Muscle of arm (tissue), 14 donors: ENCODE measurements around the gene SLC35F5. TPM values are rescaled to one million over a fixed set of nuclear protein-coding genes. Genes with fewer than 3 reads are reported as not detected.
"Not testable (repeated sequence)": the region's sequence is repeated elsewhere in the genome, so short reads cannot be mapped to it uniquely, and the experiment has no call there.

Experiments
- DNase-seq: peaks from one replicate; pipeline ENCODE4 v3.0.0-alpha.2; 2013
- long read RNA-seq, 11 donors: transcript quantifications; one replicate each; lab custom pipeline, GENCODE V29; 2026
- polyA plus RNA-seq, 12 donors: library from polyadenylated mRNA; unstranded; fragments of 120-200 nt; gene quantifications; one replicate each; pipeline ENCODE4 v1.2.1, GENCODE V29; 2013; ENCODE audit not compliant: insufficient read length in 12 of 12

Gene SLC35F5, protein sequence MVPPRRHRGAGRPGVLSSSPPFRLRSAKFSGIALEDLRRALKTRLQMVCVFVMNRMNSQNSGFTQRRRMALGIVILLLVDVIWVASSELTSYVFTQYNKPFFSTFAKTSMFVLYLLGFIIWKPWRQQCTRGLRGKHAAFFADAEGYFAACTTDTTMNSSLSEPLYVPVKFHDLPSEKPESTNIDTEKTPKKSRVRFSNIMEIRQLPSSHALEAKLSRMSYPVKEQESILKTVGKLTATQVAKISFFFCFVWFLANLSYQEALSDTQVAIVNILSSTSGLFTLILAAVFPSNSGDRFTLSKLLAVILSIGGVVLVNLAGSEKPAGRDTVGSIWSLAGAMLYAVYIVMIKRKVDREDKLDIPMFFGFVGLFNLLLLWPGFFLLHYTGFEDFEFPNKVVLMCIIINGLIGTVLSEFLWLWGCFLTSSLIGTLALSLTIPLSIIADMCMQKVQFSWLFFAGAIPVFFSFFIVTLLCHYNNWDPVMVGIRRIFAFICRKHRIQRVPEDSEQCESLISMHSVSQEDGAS
- 10 to 100 TPM in 11 of 12 donors, not detected in 1; 45.3 to 78.8 (median 65.4) TPM for polyA plus RNA-seq
- long read RNA-seq, donor 1, full-length matches to known transcripts = 5 of 19 reads
- long read RNA-seq, donor 1, partial matches to known transcripts = 14 of 19 reads
- long read RNA-seq, donor 1, other reads (novel, unspliced or antisense) = 0 of 19 reads
- long read RNA-seq, donor 2, full-length matches to known transcripts = 13 of 13 reads
- long read RNA-seq, donor 2, partial matches to known transcripts = 0 of 13 reads
- long read RNA-seq, donor 2, other reads (novel, unspliced or antisense) = 0 of 13 reads
- long read RNA-seq, donor 3, full-length matches to known transcripts = 5 of 5 reads
- long read RNA-seq, donor 3, partial matches to known transcripts = 0 of 5 reads
- long read RNA-seq, donor 3, other reads (novel, unspliced or antisense) = 0 of 5 reads
- long read RNA-seq, donor 4, full-length matches to known transcripts = 1 of 1 reads
- long read RNA-seq, donor 4, partial matches to known transcripts = 0 of 1 reads
- long read RNA-seq, donor 4, other reads (novel, unspliced or antisense) = 0 of 1 reads
- long read RNA-seq, donor 5, full-length matches to known transcripts = 7 of 7 reads
- long read RNA-seq, donor 5, partial matches to known transcripts = 0 of 7 reads
- long read RNA-seq, donor 5, other reads (novel, unspliced or antisense) = 0 of 7 reads
- long read RNA-seq, donor 6, full-length matches to known transcripts = 5 of 5 reads
- long read RNA-seq, donor 6, partial matches to known transcripts = 0 of 5 reads
- long read RNA-seq, donor 6, other reads (novel, unspliced or antisense) = 0 of 5 reads
- long read RNA-seq, donor 7, full-length matches to known transcripts = 1 of 1 reads
- long read RNA-seq, donor 7, partial matches to known transcripts = 0 of 1 reads
- long read RNA-seq, donor 7, other reads (novel, unspliced or antisense) = 0 of 1 reads
- long read RNA-seq, donor 8, full-length matches to known transcripts = 13 of 13 reads
- long read RNA-seq, donor 8, partial matches to known transcripts = 0 of 13 reads
- long read RNA-seq, donor 8, other reads (novel, unspliced or antisense) = 0 of 13 reads
- long read RNA-seq, donor 9, partial matches to known transcripts = 0 of 1 reads
- long read RNA-seq, donor 9, other reads (novel, unspliced or antisense) = 0 of 1 reads
- long read RNA-seq, donor 10, full-length matches to known transcripts = 9 of 9 reads
- long read RNA-seq, donor 10, partial matches to known transcripts = 0 of 9 reads
- long read RNA-seq, donor 10, other reads (novel, unspliced or antisense) = 0 of 9 reads
- long read RNA-seq, donor 11, full-length matches to known transcripts = 4 of 4 reads
- long read RNA-seq, donor 11, partial matches to known transcripts = 0 of 4 reads
- long read RNA-seq, donor 11, other reads (novel, unspliced or antisense) = 0 of 4 reads

DNA sequence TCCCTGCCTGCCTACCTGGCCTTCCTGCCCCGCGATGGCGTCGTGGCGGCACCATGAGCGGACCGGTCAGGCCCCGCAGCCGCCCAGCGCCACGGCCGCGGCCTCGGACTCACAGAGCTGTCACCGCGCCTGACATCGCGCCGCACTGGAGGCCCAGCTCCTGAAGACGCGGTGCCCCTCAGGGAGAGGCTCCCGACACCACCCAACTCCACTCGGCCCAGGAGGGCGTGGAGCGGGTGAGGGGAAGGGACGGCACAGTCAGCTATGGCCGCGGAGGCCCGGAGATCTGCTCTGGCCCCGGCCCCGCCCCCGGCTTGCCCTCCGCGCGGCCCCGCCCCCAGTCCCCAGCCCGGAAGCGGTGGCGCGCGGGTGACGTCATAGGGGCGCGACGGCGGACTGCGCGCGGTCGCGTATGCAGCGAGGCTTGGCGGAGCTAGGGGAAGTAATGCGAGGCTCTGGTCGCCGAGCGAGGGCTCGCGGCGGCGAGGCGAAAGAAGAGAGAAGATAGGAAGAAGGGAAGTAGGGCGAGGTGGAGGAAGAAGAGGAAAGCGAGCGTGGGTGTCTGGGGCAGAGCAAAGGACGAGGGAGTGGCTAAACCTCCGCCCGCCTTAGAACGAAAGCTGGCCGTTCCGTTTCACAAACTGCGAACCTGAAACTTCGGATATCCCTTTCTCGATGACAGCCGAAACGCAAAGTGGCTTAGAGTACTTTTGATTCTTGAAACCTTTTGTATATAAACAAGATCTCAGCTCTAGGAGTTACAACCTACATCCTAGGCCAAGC, at the start of gene SLC35F5:
Gene SLC35F5 (minus strand): TSS at position 288 of the 783 bp plus-strand sequence. CDS start 233 bp downstream, at position 55.
- peak; percentile 93 for DNase-seq

DNA sequence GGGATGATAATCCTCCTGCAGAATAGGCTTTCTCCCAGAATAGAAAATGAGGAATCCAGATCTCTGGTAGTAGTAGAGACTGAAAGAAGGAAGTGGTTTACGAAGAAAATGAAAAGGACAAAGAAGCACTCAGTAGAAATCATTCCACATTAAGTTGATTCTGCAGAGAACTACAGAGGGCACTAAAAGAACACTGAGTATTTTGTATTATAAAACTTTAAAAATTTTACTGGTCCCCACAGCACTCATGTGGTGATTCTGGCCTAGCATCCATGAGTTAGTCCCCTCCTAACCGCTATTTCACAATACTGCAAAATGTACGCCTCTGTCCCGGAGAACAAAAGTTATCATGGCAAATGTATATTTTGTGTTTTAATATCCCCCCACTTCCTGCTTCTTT, 42.9 kb upstream of the SLC35F5 start:
- peak; percentile 4 for DNase-seq

DNA sequence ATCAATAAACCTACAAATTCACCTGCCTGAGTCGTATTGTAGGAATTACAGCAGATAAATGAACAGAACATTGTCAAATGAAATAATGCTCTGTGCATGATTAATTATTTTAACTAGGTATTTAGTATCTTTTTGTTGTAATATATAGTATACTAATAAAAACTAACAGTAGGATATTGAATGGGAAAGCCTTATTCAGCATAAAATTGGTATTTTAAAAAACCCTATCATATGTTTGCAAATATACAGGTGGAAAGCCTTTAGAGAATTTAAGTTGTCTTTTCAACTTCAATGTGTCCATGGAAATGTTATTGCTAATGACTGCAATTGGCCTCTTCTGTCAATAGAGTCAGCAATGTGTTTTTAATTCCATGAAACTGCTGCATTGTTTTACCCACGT, 40.8 kb upstream of the SLC35F5 start:
- DNase-seq = no peak

DNA sequence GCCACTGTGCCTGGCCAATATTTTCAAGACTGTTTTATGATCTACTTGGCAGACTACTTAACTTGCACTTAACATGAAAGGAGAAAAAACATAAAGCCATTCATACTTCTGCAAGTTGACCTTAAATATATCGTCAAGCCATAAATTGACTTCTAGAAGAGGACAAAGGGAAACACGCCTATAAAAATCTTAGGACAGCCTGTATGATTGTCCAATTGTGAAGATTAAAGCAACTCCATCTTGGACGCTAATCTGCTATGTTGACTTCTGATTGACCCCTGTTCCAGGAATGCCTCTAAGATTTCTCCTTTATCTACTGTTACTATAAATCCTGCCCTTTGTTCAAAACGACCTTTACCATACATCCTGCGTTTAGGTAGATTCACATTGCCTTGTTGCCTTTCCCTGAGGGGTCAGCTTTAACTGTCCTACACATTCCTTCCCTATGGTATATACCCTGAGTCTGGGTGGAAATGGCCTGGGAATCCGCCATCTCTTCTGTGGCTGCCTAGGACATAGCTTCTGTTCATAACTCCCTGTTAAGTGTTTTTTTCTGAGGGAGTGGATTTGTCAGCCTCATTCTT, 40.2 kb upstream of the SLC35F5 start:
- no peak for DNase-seq

DNA sequence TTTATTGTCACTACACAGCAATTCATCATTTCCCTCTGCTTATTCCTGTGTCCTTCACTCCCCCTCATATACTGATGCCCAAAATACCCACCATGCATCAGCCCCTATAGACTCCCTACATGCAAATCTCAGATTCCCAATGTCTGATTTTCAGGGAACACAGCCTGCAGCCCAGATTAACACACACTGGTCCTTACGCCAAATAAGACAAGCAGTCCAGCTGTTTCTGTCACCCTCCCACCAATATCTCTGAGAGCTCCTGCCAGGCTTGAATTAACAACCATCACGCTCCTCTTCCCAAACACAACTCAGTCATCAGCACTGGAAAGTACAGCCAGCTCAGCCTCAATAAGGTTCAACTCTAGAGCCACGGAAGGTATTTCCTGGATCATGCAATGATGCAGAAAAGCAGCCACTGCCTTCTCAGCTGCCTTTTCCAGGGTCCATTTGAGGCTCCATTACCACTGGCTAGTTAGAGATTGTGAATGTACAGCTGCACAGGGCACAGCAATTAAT, 39.0 kb upstream of the SLC35F5 start:
- no peak for DNase-seq

DNA sequence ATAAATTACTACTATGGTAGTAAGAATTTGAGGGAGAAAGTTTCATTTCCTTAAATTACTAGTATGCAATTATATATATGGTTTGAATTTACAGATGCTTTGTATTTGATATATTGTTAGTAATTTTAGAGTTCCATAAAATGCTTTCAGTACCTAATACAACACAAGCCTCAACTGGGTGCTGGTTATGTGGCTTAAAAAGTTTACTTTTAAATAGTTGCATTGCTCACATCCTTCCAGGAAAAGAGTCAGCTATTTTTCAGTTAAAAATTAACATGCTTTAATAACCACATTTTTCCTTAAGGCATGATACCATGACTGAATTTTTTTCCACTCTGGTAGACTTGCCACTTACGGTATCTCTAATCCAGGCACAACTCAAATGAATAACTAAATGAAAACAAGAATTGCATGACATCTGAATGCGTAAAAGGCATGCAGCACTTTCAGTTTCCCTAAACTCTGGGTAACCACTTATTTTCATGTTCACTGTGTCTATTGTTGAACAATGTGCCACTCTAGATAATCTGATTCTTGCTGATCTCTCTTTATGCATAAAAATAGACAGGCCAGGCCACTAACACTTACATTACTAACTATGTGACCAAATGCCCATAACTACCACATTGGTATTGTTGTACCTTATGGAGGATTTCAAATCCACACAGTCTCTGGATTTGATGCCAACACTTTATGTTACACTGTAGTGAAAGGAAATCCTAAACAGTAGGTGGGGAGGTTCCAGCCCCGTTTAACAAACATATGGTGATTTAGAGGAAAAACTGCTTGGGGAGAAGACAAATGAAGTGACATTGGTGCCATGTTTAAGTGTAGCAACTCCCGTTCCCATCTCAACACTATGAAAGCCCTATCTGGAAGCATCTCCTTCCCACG, 35.5 kb upstream of the SLC35F5 start:
- DNase-seq = no peak

DNA sequence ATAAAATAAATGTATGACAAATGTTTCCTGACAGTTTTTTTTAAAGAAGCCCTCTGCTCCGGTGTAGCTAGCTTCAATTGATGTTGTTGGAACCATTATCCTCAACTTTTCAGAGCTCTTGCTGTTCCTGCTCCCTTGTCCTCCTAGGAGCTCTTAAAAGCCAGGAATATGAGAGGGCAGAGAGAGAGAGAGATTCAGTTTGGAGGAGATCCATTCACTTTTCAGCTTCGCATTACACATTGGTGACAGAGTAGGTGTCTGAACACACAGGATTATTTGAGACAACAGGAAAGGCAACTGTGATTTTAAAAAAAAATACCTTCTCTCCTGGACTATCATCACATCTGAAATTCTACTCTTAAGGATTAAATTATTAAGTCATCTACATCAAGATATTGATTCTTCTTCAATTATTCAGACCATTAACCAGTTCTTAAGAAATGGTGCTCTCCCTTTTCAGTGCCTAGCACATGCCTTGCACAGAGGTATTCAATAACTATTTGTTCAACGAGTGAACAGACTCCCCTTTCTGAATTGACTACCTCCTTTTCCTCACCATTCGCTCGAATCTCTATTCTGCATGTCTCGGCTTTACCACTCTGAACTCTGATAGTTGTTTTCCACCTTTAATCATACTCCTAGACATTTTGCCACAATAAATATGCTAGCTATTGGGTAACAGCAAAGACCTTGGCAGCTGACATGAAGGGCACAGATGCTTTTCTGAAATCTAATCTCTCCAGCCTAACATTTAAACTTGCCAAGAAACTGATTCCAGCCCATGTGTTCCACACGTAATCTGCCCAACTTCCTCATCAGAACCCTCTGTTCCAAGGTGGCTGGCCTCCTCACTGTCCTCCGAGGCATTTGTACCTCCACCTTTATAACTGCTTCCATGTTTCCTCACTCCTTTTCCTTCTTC, 28.6 kb upstream of the SLC35F5 start:
- DNase-seq = no peak

DNA sequence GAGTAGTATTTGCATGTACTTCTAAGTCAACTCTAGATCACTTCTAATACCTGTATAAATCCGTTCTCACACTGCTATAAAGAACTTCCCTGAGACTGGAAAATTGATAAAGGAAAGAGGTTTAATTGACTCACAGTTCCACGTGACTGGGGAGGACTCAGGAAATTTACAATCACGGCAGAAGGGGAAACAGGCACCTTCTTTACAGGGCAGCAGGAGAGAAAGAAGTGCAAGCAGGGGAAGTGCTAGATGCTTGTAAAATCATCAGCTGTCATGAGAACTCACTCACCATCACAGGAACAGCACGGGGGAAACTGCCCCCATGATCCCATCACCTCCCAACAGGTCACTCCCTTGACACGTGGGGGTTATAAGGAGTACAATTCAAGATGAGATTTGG, 24.0 kb upstream of the SLC35F5 start:
- no peak for DNase-seq

DNA sequence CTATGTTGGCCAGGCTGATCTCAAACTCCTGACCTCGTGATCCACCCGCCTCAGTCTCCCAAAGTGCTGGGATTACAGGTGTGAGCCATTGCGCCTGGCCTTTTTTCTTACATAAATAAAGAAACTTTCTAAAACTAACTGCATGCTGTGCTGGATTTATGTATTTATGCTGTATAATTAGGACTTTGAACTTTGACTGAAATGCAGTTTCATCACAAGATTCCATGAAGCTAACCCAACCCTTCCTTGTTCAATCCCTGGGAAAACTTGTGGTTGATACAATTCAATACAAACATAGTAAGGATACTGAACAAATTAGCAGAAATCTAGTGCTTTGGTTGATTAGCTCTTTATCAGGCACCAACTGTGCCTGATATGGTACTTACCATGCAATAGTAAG, 20.9 kb upstream of the SLC35F5 start:
- DNase-seq = no peak

DNA sequence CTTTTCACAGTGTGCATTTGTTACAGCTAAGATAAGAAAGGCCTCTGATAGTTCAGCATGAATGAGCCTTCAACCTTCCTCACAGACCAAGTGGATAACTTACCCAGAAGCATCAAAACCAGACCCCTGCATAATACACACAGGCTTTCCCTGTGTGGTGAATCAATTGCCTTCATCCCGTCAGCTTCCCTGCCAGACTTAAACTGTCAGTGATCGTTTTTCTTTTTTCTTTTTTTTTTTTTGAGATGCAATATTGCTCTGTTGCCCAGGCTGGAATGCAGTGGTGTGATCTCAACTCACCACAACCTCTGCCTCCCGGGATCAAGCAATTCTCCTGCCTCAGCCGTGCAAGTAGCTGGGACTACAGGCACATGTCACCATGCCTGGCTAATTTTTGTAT, 20.5 kb upstream of the SLC35F5 start:
- DNase-seq = no peak

DNA sequence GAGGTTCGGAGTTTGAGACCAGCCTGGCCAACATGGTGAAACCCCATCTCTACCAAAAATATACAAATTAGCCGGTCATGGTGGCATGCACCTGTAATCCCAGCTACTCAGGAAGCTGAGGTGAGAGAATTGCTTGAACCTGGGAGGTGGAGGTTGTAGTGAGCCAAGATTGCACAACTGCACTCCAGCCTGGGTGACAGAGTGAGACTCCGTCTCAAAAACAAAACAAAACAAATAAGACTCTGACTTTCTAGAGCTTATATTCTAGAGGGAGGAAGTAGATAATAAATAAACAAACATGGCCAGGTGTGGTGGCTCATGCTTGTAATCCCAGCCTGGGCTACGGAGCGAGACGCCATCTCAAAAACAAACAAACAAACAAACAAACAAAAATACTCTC, 18.2 kb upstream of the SLC35F5 start:
- DNase-seq = not testable (repeated sequence)

DNA sequence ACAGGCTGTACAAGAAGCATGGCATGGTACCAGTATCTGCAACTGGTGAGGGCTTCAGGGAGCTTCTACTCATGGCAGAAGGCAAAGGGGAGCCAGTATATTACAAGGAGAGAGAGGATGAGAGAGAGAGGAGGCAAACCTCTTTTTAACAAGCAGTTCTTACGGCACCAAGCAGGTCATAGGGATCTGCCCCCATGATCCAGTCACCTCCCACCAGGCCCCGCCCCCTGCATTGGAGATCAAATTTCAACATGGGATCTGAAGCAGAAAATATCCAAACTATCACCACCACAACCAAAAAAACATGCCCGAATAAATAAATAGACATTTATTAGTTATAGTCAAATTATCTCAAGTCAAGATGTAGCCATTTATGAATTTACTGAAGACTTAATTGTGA, 14.5 kb upstream of the SLC35F5 start:
- no peak for DNase-seq

DNA sequence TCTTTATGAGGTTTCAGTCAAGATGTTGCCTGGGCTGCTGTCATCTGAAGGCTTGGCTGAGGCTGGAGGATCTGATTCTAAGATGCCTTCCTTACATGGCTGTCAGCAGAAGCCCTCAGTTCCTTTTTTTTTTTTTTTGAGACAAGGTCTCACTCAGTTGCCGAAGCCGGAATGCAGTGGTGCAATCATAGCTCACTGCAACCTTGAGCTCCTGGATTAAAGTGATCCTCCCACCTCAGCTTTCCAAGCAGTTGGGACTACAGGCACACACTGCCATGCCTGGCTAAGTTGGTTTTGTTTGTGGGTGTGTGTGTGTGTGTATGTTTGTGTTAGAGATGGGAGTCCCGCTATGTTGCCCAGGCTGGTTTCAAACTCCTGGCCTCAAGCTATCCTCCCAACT, 13.1 kb upstream of the SLC35F5 start:
- no peak for DNase-seq

DNA sequence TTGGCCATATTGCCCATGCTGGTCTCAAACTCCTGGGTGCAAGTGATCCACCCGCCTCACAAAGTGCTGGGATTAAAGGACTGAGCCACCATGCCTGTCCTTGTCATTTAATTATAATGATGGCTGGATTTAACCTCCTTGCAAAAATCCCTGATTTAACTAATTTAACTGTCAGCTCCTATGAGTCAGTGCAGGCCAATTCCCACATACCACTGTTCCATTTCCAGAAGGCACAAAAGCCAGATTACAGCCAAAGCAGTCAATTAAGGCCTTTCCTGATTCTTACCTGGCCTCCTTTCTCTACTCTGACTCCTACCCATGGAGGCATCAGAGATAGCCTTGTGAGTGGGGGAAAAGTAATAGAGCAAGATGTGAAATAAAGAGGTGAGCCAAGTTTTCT, 12.3 kb upstream of the SLC35F5 start:
- DNase-seq = no peak

DNA sequence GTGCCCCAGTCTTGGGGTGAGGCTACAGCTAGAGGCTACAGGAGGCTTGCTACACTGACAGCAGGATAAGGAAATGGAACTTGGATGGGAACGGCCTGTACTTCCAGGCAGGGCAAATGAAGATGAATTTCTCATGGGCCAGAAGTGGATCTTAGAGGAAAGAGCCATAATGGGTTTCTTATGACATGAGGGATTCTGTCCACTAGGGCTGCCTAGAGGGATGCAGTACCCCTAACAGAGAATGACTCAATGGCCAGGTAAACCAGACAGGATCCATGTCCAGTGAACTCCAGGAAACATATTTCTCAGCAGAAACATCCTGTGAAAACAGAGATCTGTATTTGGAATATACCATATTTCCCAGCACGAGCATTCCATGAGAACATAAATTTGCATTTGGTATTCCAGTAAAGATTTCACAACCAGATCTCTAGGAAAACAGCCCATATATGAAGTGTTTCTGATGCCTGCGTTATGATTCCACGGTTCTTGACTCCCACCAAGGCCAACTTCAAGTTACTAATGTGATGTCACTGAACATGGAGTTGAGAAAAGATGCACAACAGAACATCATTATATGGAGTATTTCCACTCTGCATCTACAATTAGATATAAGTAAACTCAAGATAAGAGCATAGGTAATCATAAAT, 11.5 kb upstream of the SLC35F5 start:
- no peak for DNase-seq

DNA sequence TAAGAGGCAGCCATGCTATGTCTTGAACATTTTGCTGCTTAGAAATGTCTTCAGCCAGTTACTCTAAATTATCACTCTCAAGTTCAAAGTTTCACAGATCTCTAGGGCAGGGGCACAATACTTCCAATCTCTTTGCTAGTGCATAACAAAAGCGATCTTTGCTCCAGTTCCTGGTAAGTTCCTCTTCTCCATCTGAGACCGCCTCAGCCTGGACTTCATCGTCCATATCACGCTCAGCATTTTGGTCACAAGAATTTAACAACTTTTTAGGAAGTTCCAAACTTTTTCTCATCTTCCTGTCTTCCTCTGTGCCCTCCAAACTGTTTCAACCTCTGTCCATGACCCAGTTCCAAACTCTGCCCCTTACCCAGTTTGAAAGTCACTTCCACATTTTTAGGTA, 8.8 kb upstream of the SLC35F5 start:
- no peak for DNase-seq
